ENCODE data around the gene PCDHA1. TPM values are rescaled to one million over a fixed set of nuclear protein-coding genes. Genes with fewer than 3 reads are reported as not detected.

The PCDHA1 gene
- total and polyA plus RNA-seq, 9 of the 15 experiments (the other 6 are each of a cell fraction or from before 2014, with no cell fraction given), result not detected

GRCh38 chr5:141040771-141041426 is 255.0 kb downstream of the PCDHA1 start (continued):
- TF ChIP-seq, protein P1, sequence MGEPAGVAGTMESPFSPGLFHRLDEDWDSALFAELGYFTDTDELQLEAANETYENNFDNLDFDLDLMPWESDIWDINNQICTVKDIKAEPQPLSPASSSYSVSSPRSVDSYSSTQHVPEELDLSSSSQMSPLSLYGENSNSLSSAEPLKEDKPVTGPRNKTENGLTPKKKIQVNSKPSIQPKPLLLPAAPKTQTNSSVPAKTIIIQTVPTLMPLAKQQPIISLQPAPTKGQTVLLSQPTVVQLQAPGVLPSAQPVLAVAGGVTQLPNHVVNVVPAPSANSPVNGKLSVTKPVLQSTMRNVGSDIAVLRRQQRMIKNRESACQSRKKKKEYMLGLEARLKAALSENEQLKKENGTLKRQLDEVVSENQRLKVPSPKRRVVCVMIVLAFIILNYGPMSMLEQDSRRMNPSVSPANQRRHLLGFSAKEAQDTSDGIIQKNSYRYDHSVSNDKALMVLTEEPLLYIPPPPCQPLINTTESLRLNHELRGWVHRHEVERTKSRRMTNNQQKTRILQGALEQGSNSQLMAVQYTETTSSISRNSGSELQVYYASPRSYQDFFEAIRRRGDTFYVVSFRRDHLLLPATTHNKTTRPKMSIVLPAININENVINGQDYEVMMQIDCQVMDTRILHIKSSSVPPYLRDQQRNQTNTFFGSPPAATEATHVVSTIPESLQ (CRISPR knock-in tag; IDR thresholded peaks at IDR 0.05), result no peak
- TF ChIP-seq, protein P2, sequence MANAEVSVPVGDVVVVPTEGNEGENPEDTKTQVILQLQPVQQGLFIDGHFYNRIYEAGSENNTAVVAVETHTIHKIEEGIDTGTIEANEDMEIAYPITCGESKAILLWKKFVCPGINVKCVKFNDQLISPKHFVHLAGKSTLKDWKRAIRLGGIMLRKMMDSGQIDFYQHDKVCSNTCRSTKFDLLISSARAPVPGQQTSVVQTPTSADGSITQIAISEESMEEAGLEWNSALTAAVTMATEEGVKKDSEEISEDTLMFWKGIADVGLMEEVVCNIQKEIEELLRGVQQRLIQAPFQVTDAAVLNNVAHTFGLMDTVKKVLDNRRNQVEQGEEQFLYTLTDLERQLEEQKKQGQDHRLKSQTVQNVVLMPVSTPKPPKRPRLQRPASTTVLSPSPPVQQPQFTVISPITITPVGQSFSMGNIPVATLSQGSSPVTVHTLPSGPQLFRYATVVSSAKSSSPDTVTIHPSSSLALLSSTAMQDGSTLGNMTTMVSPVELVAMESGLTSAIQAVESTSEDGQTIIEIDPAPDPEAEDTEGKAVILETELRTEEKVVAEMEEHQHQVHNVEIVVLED (CRISPR knock-in tag; IDR thresholded peaks at IDR 0.05), result no peak
- TF ChIP-seq CHD4 (IDR thresholded peaks at IDR 0.05; ENCODE audit: insufficient read depth, insufficient replicate concordance, low read depth, low read length, poor library complexity, severe bottlenecking), result no peak
- TF ChIP-seq POLR2B (IDR thresholded peaks at IDR 0.05; ENCODE audit: low read depth, partially characterized antibody), result no peak
- TF ChIP-seq FOSL1 (tag; conservative IDR thresholded peaks at IDR 0.05), result no peak
- TF ChIP-seq ZNF232 (CRISPR knock-in tag; IDR thresholded peaks at IDR 0.05), result no peak
- no peak for TF ChIP-seq ZNF311 (CRISPR knock-in tag; IDR thresholded peaks at IDR 0.05)
- TF ChIP-seq U2AF2 (optimal IDR thresholded peaks at IDR 0.05; ENCODE audit: low read depth, low read length), result no peak
- TF ChIP-seq ZNF280B (CRISPR knock-in tag; IDR thresholded peaks at IDR 0.05), result no peak
- TF ChIP-seq, protein P3, sequence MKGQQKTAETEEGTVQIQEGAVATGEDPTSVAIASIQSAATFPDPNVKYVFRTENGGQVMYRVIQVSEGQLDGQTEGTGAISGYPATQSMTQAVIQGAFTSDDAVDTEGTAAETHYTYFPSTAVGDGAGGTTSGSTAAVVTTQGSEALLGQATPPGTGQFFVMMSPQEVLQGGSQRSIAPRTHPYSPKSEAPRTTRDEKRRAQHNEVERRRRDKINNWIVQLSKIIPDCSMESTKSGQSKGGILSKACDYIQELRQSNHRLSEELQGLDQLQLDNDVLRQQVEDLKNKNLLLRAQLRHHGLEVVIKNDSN (CRISPR knock-in tag; IDR thresholded peaks at IDR 0.05), result no peak
- TF ChIP-seq DMBX1 (CRISPR knock-in tag; IDR thresholded peaks at IDR 0.05; ENCODE audit: borderline replicate concordance), result peak; percentile 78; the same call in 1 of the 2 replicates
- TF ChIP-seq, protein P4, sequence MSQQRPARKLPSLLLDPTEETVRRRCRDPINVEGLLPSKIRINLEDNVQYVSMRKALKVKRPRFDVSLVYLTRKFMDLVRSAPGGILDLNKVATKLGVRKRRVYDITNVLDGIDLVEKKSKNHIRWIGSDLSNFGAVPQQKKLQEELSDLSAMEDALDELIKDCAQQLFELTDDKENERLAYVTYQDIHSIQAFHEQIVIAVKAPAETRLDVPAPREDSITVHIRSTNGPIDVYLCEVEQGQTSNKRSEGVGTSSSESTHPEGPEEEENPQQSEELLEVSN (IDR thresholded peaks at IDR 0.05; ENCODE audit: borderline replicate concordance in 1 of 2, extremely low read depth in 1 of 2, insufficient read depth in 1 of 2, insufficient read length in 1 of 2, low read depth in 1 of 2, low read length in 1 of 2, poor library complexity in 1 of 2, severe bottlenecking in 1 of 2), result no peak
- no peak for TF ChIP-seq ZBTB2 (IDR thresholded peaks at IDR 0.05)
- TF ChIP-seq, protein P5, sequence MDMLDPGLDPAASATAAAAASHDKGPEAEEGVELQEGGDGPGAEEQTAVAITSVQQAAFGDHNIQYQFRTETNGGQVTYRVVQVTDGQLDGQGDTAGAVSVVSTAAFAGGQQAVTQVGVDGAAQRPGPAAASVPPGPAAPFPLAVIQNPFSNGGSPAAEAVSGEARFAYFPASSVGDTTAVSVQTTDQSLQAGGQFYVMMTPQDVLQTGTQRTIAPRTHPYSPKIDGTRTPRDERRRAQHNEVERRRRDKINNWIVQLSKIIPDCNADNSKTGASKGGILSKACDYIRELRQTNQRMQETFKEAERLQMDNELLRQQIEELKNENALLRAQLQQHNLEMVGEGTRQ (CRISPR knock-in tag; IDR thresholded peaks at IDR 0.05), result peak; percentile 5; the same call in 1 of the 2 replicates
- TF ChIP-seq CCNT2 (IDR thresholded peaks at IDR 0.05; ENCODE audit: borderline replicate concordance, extremely low read depth, insufficient read length, low read depth, low read length), result no peak
- TF ChIP-seq NR2C1 (IDR thresholded peaks at IDR 0.05), result no peak
- TF ChIP-seq NR2C1 (tag; IDR thresholded peaks at IDR 0.05), result no peak

Measured in K562 (cell line).